Small intestine (tissue), 7 donors: ENCODE measurements around the gene EHF. TPM values are rescaled to one million over a fixed set of nuclear protein-coding genes. Genes with fewer than 3 reads are reported as not detected.
"Not testable (repeated sequence)": the region's sequence is repeated elsewhere in the genome, so short reads cannot be mapped to it uniquely, and the experiment has no call there.

Experiments used
- DNase-seq, 2 donors: peaks; one replicate each; pipeline versions ENCODE4 v3.0.0 to v3.0.0-alpha.2; 2013
- FAIRE-seq: peaks from 2 replicates; lab custom pipeline; 2012; peaks lifted over from hg19 to GRCh38; lab: Jason Lieb, UNC
- H3K27ac ChIP-seq, 3 donors: one replicate each; pipeline ENCODE4 v1.5.1; 2013; ENCODE audit warnings: low read length in 2 of 3, mild to moderate bottlenecking in 2 of 3, control low read depth in 1 of 3, inconsistent platforms in 1 of 3, low read depth in 1 of 3, moderate library complexity in 1 of 3
- H3K27me3 ChIP-seq, 3 donors: one replicate each; pipeline ENCODE4 v1.6.1; 2013; ENCODE audit warnings: low read length in 3 of 3, inconsistent platforms in 1 of 3; ENCODE audit not compliant: control insufficient read depth in 3 of 3, insufficient read depth in 3 of 3
- H3K36me3 ChIP-seq, 3 donors: one replicate each; pipeline ENCODE4 v1.6.1; 2013; ENCODE audit warnings: low read length in 3 of 3, inconsistent platforms in 1 of 3, low read depth in 1 of 3, mild to moderate bottlenecking in 1 of 3, moderate library complexity in 1 of 3; ENCODE audit not compliant: control insufficient read depth in 3 of 3, insufficient read depth in 2 of 3
- H3K4me1 ChIP-seq, 3 donors: one replicate each; pipeline ENCODE4 v1.6.1; 2013; ENCODE audit warnings: low read length in 2 of 3, inconsistent platforms in 1 of 3, low read depth in 1 of 3, mild to moderate bottlenecking in 1 of 3, moderate library complexity in 1 of 3; ENCODE audit not compliant: control insufficient read depth in 3 of 3, insufficient read depth in 2 of 3
- H3K4me3 ChIP-seq, 3 donors: one replicate each; pipeline ENCODE4 v1.5.1; 2013; ENCODE audit warnings: low read length in 3 of 3, control low read depth in 1 of 3, inconsistent platforms in 1 of 3, low read depth in 1 of 3, mild to moderate bottlenecking in 1 of 3, moderate library complexity in 1 of 3
- H3K9me3 ChIP-seq, 2 donors: one replicate each; pipeline ENCODE4 v1.6.1; 2013; ENCODE audit warnings: low read depth in 1 of 2, low read length in 1 of 2; ENCODE audit not compliant: control insufficient read depth in 2 of 2, insufficient read depth in 1 of 2
- WGBS, 3 donors: extraction: QIAGEN DNeasy Blood & Tissue Kit; methylation state at CpG; one replicate each; pipeline ENCODE4 v1.1.7; 2013; 5-methylcytosine and 5-hydroxymethylcytosine counted together
- polyA plus RNA-seq, 4 donors: library from polyadenylated mRNA; stranded (reverse) in 3 of 4; unstranded in 1 of 4; fragments of 200-250 nt in 3 of 4; fragments of 120-200 nt in 1 of 4; gene quantifications; one replicate each; pipeline versions ENCODE4 v1.2.1 to v1.2.3, GENCODE V29; 2013
- donor health status: healthy with polysubstance abuse.
- donor health status: control.
- donor health status: control.
- donor health status: Bipolar disorder and iron deficiency.
- donor health status: healthy.

Gene EHF
- polyA plus RNA-seq, 4 donors, result 7.3 to 54.1 (median 26.2) TPM

DNA sequence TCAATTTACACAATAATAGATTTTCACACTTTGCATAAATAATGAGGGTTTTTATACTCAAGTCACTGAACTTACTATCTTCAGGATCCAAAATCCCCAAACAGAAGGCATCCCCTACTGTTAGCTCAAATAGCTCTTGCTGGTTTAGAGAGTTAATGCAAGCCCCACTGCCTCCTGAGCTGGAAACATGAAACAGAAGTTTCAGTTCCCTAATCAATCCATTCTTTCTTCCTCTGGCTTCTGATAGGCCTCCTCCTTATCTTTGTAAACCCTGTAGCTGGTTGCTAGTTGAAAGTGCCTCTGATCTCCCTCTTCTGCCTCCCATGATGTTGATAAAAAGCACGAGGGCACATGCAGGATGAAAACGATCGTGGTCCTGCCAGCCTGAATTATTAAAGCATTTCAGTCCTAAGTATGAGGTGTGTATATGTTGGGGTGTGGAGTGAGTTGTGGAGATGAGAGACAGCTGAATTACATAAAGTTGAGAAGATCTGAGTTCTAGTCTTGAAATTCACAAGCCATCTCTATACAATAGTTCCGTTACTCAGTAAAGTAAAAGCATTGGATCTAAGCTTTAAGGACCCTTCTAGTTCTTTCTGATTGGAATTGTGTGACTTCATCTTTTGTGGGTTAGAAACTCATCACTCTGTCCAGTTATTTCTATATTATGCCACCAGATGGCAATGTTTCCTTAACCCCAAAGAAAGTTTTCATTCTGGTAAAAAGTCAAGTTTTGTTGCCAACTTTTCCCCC, 35.0 kb upstream of the EHF start:
- Histone ChIP-seq H3K27me3 (no peaks in the 10 kb centered on the region), H3K9me3 (no peaks in the 10 kb centered on the region), H3K4me3 (no peak overlapping the region), H3K36me3 (no peaks in the 10 kb centered on the region), H3K27ac (peak overlapping the region in 2 of 3 donors; percentile 18 to 64), H3K4me1 (peaks cover 0 to 22% (median 3%) of the 10 kb centered on the region in 3 donors)
- peak; percentile 70 to 75 for DNase-seq
- no peak for FAIRE-seq
- 2 to 5% (median 3%) methylated on average over 4 of the region's 4 CpGs for WGBS, 3 donors

DNA sequence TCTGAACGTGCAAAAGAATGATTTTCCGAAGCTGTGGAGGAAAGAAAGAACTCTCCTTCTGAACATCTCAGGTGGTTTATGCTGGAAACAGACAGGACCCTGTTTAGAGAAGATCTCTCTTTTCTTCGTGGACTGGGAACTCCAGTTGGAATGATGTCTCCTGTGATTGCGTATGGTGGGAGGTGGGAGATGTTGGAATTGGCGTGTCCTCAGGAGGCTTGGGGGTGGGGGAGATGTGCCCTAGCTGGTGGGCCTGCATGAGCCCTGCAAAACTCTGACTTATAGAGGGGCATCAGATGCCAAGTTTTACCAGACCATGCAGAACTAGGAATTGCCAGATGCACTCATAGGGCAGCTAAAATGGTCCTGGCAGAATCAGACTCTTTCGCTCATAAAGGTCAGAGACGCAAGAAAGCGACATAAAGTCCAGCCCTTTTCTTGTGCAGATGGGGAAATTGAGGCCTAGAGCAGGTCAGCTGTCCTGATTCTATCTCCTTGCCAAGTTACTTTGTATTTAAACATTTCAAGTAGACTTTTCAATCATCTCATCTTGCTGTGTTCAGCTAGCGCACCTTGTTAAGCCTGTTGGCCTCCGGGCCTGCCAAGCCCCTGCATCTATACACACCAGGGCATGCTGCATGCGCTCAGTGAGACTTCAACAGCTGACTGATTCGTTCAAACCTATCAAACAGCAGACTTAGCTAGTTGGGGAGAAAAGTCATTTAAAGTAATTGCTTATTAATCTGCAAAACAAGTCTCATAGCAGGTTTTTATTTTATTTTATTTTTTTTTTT, 34.2 kb upstream of the EHF start:
- H3K27ac ChIP-seq, result no peak overlapping the region

DNA sequence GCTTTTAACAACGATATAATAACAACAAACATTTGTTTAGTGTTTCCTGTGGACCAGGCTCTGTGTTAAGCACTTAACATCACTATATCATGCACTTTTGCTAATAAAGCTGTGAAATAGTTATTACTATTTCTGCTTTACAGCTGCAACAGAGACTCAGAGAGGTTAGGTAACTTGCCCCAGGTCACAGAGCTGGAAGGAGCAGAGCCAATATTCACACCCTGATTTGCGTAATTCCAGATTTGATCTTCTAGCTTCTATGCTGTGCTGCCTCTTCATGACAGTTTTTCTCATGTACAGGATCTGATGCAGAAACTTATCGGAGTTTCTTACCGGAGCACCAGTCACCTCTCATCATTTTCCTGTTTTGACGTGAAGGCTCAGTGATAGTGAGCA, 33.6 kb upstream of the EHF start:
- Histone ChIP-seq H3K4me3 (no peak overlapping the region), H3K27me3 (no peaks in the 10 kb centered on the region), H3K27ac (no peak overlapping the region), H3K36me3 (no peaks in the 10 kb centered on the region), H3K4me1 (peaks cover 0 to 22% (median 3%) of the 10 kb centered on the region in 3 donors), H3K9me3 (no peaks in the 10 kb centered on the region)
- DNase-seq, result no peak
- 87 to 91% (median 89%) methylated on average over 5 of the region's 5 CpGs for WGBS, 3 donors
- no peak for FAIRE-seq

More for the DNA sequence above, 34.2 kb upstream of the EHF start:
- H3K4me3 ChIP-seq, result no peak overlapping the region
- no peaks in the 10 kb centered on the region for H3K36me3 ChIP-seq
- no peaks in the 10 kb centered on the region for H3K9me3 ChIP-seq
- H3K4me1 ChIP-seq, result peaks cover 0 to 22% (median 3%) of the 10 kb centered on the region in 3 donors
- DNase-seq, result no peak
- 48 to 56% (median 52%) methylated on average over 12 of the region's 12 CpGs for WGBS, 3 donors
- no peaks in the 10 kb centered on the region for H3K27me3 ChIP-seq
- no peak for FAIRE-seq

DNA sequence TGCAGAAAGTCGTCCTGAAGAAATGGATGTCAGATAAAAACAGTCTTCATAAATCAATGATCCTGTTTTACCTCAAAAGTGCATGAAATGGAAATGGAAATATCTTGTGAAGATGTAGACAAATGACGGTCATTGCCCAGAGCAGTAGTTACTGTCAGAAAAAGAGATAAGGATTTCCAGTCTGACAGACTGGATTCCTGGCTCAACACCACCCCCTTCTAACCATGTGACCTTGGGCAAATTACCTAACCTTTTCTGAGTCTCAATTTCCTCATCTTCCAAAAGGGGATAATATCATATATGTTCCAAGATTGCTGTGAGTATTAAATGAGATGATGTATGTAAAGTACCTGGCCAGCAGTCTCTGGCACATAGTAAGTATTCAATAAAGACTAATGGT, 32.9 kb upstream of the EHF start:
- H3K4me1 ChIP-seq, result peaks cover 0 to 22% (median 3%) of the 10 kb centered on the region in 3 donors
- WGBS, 3 donors, result 51 to 70% (median 58%) methylated on average over 2 of the region's 2 CpGs
- DNase-seq (no peak), FAIRE-seq (no peak)
- no peaks in the 10 kb centered on the region for H3K36me3 ChIP-seq
- H3K27ac ChIP-seq, result no peak overlapping the region
- no peaks in the 10 kb centered on the region for H3K9me3 ChIP-seq
- H3K27me3 ChIP-seq, result no peaks in the 10 kb centered on the region
- H3K4me3 ChIP-seq, result no peak overlapping the region

DNA sequence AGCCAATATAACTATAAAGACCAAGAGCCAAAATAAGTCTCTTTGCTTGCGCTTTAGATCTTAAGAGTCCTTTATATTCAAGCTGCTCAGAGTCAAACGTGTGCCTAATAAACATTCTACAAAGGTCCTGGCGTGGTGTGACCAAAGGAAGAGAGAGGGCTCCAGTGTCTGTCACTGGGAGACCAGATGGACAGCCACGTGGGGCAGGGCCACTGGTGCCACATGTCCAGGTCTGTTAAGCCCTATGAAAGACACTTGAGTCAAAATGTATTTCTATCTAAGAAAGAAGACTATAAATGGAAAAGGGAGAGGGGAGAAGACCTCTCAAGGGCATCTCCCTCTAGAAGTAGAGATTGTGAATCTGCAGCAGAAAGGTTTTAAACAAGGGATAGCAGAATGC, 32.2 kb upstream of the EHF start:
- no peak for DNase-seq
- Histone ChIP-seq H3K27me3 (no peaks in the 10 kb centered on the region), H3K4me3 (no peak overlapping the region), H3K36me3 (no peaks in the 10 kb centered on the region), H3K4me1 (peaks cover 0 to 22% (median 3%) of the 10 kb centered on the region in 3 donors), H3K27ac (no peak overlapping the region), H3K9me3 (peaks cover 0 to under 1% of the 10 kb centered on the region in 2 donors)
- 77 to 84% (median 81%) methylated on average over 4 of the region's 4 CpGs for WGBS, 3 donors
- no peak for FAIRE-seq

DNA sequence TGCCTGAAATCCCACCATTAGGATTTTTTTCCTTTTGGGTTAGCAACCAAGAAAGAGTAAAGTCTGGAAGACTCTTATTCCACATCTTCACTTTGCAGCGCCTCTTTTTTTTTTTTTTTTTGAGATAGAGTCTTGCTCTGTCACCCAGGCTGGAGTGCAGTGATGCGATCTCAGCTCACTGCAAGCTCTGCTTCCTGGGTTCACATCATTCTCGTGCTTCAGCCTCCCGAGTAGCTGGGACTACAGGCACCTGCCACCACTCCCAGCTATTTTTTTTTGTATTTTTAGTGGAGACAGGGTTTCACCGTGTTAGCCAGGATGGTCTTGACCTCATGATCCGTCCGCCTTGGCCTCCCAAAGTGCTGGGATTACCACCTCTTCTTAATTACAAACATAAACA, 31.7 kb upstream of the EHF start:
- not testable (repeated sequence) for H3K9me3 ChIP-seq, DNase-seq, FAIRE-seq, H3K4me3 ChIP-seq, H3K36me3 ChIP-seq, H3K27me3 ChIP-seq, H3K27ac ChIP-seq
- WGBS, 3 donors, result 83 to 90% (median 84%) methylated on average over 7 of the region's 7 CpGs
- peaks cover 0 to 22% (median 3%) of the 10 kb centered on the region in 3 donors for H3K4me1 ChIP-seq

- H3K4me3 ChIP-seq, result no peak overlapping the region
- no peak overlapping the region for H3K27ac ChIP-seq
- WGBS, 3 donors, result 38 to 65% (median 61%) methylated on average over 1 of the region's 1 CpG
- no peaks in the 10 kb centered on the region for H3K36me3 ChIP-seq
- DNase-seq, result no peak
- no peaks in the 10 kb centered on the region for H3K4me1 ChIP-seq
- H3K9me3 ChIP-seq, result peaks cover 0 to 9% of the 10 kb centered on the region in 2 donors
- FAIRE-seq, result no peak
- no peaks in the 10 kb centered on the region for H3K27me3 ChIP-seq
These were observed 27.8 kb upstream of the EHF start for GRCh38 chr11:34593085-34593484.

DNA sequence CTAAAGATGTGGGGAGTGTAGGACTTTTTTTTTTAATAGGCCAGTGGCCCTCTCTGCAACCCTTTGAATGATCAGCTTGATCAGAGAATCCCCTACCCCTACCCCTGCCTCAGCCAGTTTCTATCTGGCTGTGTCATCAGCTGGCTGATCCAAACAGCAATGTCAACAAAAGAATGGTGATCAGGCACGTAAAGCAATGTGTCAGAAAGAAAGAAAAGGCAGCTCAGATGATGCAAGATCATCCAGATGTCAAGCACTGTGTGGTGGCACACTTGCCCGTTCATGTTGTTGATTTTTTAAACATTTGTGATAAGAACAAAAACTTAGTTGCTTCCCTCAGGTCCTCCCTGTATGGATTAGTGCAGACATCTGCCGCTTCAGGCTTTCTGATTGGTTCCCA, 26.3 kb upstream of the EHF start:
- no peak for DNase-seq
- H3K36me3 ChIP-seq, result no peaks in the 10 kb centered on the region
- no peak for FAIRE-seq
- 65 to 71% (median 67%) methylated on average over 3 of the region's 3 CpGs for WGBS, 3 donors
- peaks cover 0 to 9% of the 10 kb centered on the region in 2 donors for H3K9me3 ChIP-seq
- peaks cover 0 to 7% (median 6%) of the 10 kb centered on the region in 3 donors for H3K4me1 ChIP-seq
- no peaks in the 10 kb centered on the region for H3K27me3 ChIP-seq
- H3K4me3 ChIP-seq, result no peak overlapping the region
- no peak overlapping the region for H3K27ac ChIP-seq
